ENCODE data around the gene BIRC6.
"Not testable (repeated sequence)": the region's sequence is repeated elsewhere in the genome, so short reads cannot be mapped to it uniquely, and the experiment has no call there.

BIRC6 gene

DNA sequence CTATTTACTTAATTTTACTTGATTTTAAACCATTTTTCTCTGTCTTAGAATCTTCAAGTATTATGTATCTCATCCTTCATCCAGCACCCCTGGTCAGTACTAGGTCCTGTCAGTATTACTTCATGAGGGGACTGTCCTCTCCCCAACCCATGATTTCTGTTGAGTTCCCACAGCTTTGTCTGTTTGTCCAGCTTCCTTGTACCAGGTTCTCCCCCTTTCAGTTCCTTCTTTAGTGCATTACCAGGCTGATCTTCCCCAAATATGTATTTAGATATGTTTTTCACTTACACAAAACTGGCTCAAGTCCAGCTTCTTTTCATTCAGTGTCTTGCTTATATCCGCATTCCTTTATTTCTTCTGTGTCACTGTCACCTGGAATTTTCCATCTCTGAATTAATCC, 257.3 kb downstream of the BIRC6 start:
- no peak for DNase-seq (ENCODE audit: low spot score)

- no peak for DNase-seq (ENCODE audit: low spot score)
Measured at GRCh38 chr2:32617599-32618189, 260.9 kb downstream of the BIRC6 start.

GRCh38 chr2:32622570-32623310, 265.9 kb downstream of the BIRC6 start:
- no peak for DNase-seq (ENCODE audit: low spot score)

GRCh38 chr2:32623311-32623706, 266.5 kb downstream of the BIRC6 start:
- DNase-seq (ENCODE audit: low spot score), result no peak

- no peak for DNase-seq (ENCODE audit: low spot score)
Measured at GRCh38 chr2:32624812-32625211, 268.0 kb downstream of the BIRC6 start.

- DNase-seq (ENCODE audit: low spot score), result no peak
Measured at GRCh38 chr2:32626639-32627221, 269.9 kb downstream of the BIRC6 start.

DNA sequence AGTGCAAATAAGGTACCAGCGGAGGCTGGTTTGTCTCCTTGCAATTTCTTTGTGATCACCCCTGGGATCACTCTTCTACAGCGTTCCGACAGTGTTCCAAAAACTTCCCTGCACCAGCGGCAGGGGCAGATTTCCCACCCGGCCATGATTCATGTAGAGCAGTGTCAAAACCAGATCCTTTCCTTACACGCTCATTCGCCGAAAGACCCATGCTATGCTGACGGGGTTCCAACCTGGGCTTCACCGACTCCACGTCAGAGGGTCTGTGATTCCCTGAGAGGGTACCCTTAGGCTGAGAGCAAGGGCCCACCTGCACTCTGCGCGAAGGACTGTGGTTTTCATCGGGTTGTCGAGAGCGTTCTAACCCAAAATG, 270.6 kb downstream of the BIRC6 start:
- peak; percentile 36 for DNase-seq (ENCODE audit: low spot score)

- DNase-seq (ENCODE audit: low spot score), result peak; percentile 97
Measured at GRCh38 chr2:32627814-32628579, 271.2 kb downstream of the BIRC6 start, which contains the start of gene TTC27. Gene TTC27, plus strand, starts transcription at chr2:32628050. Its CDS starts 243 bp downstream, at chr2:32628293.

- peak; percentile 31 for DNase-seq (ENCODE audit: low spot score)
Measured at GRCh38 chr2:32632089-32632488, 275.3 kb downstream of the BIRC6 start.

GRCh38 chr2:32633040-32633439, 276.2 kb downstream of the BIRC6 start:
- no peak for DNase-seq (ENCODE audit: low spot score)

DNA sequence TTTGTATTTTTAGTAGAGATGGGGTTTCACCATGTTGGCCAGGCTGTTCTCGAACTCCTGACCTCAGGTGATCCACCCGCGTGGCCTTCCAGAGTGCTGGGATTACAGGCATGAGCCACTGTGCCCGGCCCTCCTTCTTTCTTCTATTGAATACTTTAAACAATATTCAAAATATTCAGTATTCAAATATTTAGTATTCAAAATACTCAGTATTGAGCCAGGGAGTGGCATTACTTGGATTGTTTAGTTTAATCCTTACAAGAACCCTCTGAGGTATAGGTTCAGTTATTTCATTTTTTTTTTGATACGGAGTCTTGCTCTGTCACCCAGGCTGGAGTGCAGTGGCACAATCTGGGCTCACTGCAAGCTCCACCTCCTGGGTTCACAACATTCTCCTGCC, 281.7 kb downstream of the BIRC6 start:
- DNase-seq (ENCODE audit: low spot score), result not testable (repeated sequence)

DNA sequence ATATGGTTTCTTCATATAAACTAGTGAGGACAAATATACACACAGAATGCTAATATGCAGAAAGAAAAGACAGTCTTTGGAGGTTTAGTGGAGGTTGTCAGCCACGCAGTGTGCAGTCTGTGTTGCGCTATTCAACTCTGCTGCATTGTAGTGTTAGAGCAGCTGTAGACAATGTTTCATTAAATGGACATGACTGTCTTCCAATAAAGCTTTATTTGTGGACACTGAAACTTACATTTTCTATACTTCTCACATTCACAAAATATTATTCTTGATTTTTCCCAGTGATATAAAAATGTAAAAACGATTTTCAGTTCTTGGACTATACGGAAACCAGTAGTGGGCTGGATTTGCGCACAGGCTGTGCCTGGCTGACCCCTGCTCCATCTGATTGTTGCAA, 284.4 kb downstream of the BIRC6 start:
- no peak for DNase-seq (ENCODE audit: low spot score)

- DNase-seq (ENCODE audit: low spot score), result no peak
Measured at GRCh38 chr2:32647180-32647651, 290.4 kb downstream of the BIRC6 start.

DNA sequence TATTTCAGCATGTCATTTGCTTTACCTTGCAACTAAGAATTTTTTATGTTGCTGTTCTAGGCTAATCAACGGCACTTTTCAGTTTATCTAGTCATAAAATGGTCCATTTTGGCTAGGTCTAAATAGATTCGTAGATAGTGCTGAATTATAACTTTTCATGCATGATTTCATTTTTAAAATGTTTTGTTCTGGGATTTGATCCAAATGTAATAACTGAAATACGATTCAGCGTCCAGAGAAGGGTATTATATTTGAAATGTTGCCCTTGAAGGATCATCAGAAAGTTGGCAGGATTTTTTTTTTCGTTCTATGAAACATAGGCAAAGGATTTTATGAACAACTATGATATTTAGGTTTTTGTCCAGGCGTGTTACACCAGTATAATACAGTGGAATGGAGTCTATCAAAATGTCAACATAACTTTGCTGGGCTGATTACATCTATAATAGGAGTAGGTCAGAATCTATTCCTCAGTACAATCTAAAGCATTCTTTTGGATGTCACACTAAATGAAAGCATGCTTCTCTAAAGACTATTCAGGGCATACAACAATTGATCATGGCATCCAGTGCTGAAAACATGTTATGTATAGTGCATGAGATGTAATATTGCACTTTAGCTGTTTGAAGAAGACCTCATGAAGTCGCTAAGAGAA, 295.9 kb downstream of the BIRC6 start:
- DNase-seq (ENCODE audit: low spot score), result no peak

DNA sequence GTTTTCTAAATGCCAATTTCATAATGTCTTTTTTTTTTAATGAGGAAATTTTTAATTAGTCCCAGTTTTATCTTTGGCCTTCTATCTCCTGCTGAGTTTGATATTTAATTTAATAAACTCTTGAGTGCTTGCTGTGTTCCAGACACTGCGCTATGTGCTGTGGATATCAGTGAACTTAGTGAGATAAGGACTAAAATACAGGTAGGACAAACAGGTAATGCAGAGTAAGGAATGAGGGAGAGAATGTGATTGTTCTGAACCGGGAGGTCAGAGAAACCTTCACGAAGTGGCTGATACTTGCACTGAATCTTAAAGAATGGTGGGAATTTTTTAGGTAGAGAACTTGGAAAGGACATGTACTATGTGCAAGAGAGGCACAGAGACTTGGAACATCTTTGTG, 299.2 kb downstream of the BIRC6 start:
- no peak for DNase-seq (ENCODE audit: low spot score)

DNA sequence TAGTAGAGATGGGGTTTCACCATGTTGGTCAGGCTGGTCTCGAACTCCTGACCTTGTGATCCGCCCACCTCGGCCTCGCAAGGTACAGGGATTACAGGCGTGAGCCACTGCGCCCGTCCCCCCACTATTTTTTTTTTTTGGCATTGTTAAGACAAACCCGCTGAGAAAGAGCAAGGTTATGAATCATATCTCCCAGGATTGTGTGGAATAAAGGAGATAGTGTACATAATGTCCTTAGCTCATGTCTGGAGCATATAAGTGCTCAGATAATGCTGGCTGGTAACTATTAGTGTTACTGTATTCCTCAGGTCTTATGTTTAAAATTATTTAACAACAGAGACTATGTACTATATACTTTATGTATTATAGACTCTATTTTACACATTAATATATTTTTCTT, 307.0 kb downstream of the BIRC6 start:
- DNase-seq (ENCODE audit: low spot score), result no peak

GRCh38 chr2:32666704-32667103, 309.9 kb downstream of the BIRC6 start:
- no peak for DNase-seq (ENCODE audit: low spot score)

DNA sequence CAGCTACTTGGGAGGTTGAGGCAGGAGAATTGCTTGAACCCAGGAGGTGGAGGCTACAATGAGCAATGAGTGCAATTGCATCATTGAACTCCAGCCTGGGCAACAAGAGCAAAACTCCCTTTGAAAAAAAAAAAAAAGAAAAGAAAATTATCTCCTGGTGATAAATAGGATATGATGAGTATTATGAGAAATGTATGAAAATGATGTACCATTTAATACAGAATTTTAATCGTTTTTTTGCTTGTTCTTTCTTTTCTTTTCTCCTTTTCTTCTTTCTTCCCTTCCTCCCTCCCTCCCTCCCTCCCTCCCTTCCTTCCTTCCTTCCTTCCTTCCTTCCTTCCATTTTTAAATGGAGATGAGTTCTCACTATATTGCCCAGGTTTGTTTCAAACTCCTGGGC, 311.4 kb downstream of the BIRC6 start:
- DNase-seq (ENCODE audit: low spot score), result no peak

Data from activated CD4-positive, alpha-beta T cell treated with anti-CD3 and anti-CD28 coated beads, Interleukin-2, Interleukin-4, amounts not matched to agents 100 ng/mL and 50 ng/mL, durations not matched to agents 16 hours and 8 hours (primary cell).